K562 (cell line): ENCODE measurements around the gene BCHE. TPM values are rescaled to one million over a fixed set of nuclear protein-coding genes. Genes with fewer than 3 reads are reported as not detected.

ENCODE experiments used
- ATAC-seq: fragments of 200-7000 bp; cut with Tn5 transposase; 3 replicates; pipeline ENCODE4 v1.9.1; 2020; ENCODE audit warnings: moderate library complexity
- BruUV-seq: library from RNA; stranded (reverse); fragments of 400-500 nt; replicated peaks from 2 replicates; lab custom pipeline; 2021; lab: Mats Ljungman, UMichigan
- CTCF ChIA-PET: fragments of 300-600 bp; formaldehyde crosslinking; extraction: SDS; loops from one replicate; lab custom pipeline; 2021; ENCODE audit warnings: low intra/inter-chr PET ratio; lab: Yijun Ruan, JAX
- POLR2A ChIA-PET: fragments of 300-600, 350-650 bp; sonication (Branson Sonifier 250); formaldehyde crosslinking; extraction: SDS; loops from one replicate; lab custom pipeline; 2021; ENCODE audit warnings: antibody characterized with exemption, inconsistent platforms; lab: Yijun Ruan, JAX
- DNase-seq, 4 experiments: peaks; one replicate each; pipeline versions ENCODE4 v3.0.0 to v3.0.0-alpha.2; 2011 to 2018; ENCODE audit warnings: low spot score in 3 of 4, mixed read lengths in 3 of 4; ENCODE audit errors: extremely low read depth in 1 of 4
- FAIRE-seq: peaks from 2 replicates; lab custom pipeline; 2011; peaks lifted over from hg19 to GRCh38; lab: Jason Lieb, UNC
- H2AFZ ChIP-seq: 2 replicates; pipeline ENCODE4 v1.6.0; 2011; ENCODE audit warnings: low read depth, low read length, control low read depth, inconsistent platforms
- H3K27ac ChIP-seq: fragments of 200-600 bp; 3 replicates; pipeline ENCODE4 v1.8.0; 2011; ENCODE audit warnings: low read depth, mild to moderate bottlenecking, control low read depth, inconsistent platforms, low read length, moderate library complexity, mixed read lengths; ENCODE audit errors: extremely low read depth
- H3K27me3 ChIP-seq, 2 experiments: fragments of 300-600 bp in 1 of 2; 2 replicates in 1 of 2; 3 replicates in 1 of 2; pipeline versions ENCODE4 v1.6.0 to v1.8.0; 2011; ENCODE audit warnings: inconsistent platforms in 2 of 2, low read length in 2 of 2, mild to moderate bottlenecking in 1 of 2, mixed read lengths in 1 of 2, moderate library complexity in 1 of 2; ENCODE audit not compliant: control insufficient read depth in 2 of 2, insufficient read depth in 2 of 2
- H3K36me3 ChIP-seq: fragments of 300-600 bp; 3 replicates; pipeline ENCODE4 v1.8.0; 2011; ENCODE audit warnings: mild to moderate bottlenecking, low read length, inconsistent platforms; ENCODE audit not compliant: control insufficient read depth, insufficient read depth
- H3K4me1 ChIP-seq, 2 experiments: fragments of 200-600 bp in 1 of 2; replicated peaks in 1 of 2; 2 replicates in 1 of 2; 3 replicates in 1 of 2; pipeline versions ENCODE4 v1.5.1 to v1.8.0; 2011; ENCODE audit warnings: inconsistent platforms in 2 of 2, low read length in 2 of 2, mild to moderate bottlenecking in 1 of 2, mixed read lengths in 1 of 2, moderate library complexity in 1 of 2; ENCODE audit not compliant: control insufficient read depth in 2 of 2, insufficient read depth in 2 of 2
- H3K4me2 ChIP-seq: 2 replicates; pipeline ENCODE4 v1.6.1; 2011; ENCODE audit warnings: low read length, control low read depth, inconsistent platforms, mixed read lengths; ENCODE audit not compliant: insufficient read depth
- H3K4me3 ChIP-seq: fragments of 200-600 bp; sonication (generic), shearing (Covaris generic); 2 replicates; pipeline ENCODE4 v1.5.1; 2016; ENCODE audit warnings: control low read depth, inconsistent platforms
- H3K79me2 ChIP-seq: fragments of 200-600 bp; 3 replicates; pipeline ENCODE4 v1.8.0; 2011; ENCODE audit warnings: low read length, inconsistent platforms; ENCODE audit not compliant: control insufficient read depth, insufficient read depth
- H3K9ac ChIP-seq, 2 experiments: 2 replicates each; pipeline versions ENCODE4 v1.6.0 to v1.6.1; 2011; ENCODE audit warnings: low read depth in 2 of 2, low read length in 2 of 2, control low read depth in 1 of 2, inconsistent platforms in 1 of 2, mild to moderate bottlenecking in 1 of 2, mixed read lengths in 1 of 2; ENCODE audit not compliant: insufficient read depth in 1 of 2
- H3K9me1 ChIP-seq: one replicate; pipeline ENCODE4 v1.6.0; 2011; ENCODE audit warnings: inconsistent platforms, mild to moderate bottlenecking, low read length, moderate library complexity; ENCODE audit not compliant: control insufficient read depth, insufficient read depth
- H3K9me3 ChIP-seq: replicated peaks from 2 replicates; pipeline ENCODE4 v1.5.1; 2011; ENCODE audit warnings: low read depth, low read length, inconsistent platforms; ENCODE audit not compliant: control insufficient read depth, insufficient read depth
- H4K20me1 ChIP-seq: replicated peaks from 2 replicates; pipeline ENCODE4 v1.6.1; 2011; ENCODE audit warnings: low read length, inconsistent platforms, mixed read lengths; ENCODE audit not compliant: control insufficient read depth, insufficient read depth
- BRD4 ChIP-seq: fragments of 200-600 bp; sonication (generic); IDR thresholded peaks from 2 replicates; pipeline ENCODE4 v1.6.1; 2017; ENCODE audit warnings: inconsistent platforms
- EP400 ChIP-seq: fragments of 450-650 bp; IDR thresholded peaks from 2 replicates; pipeline ENCODE4 v1.6.1; 2017; ENCODE audit warnings: antibody characterized with exemption, mild to moderate bottlenecking, moderate library complexity
- HDAC8 ChIP-seq: fragments of 450-650 bp; IDR thresholded peaks from 2 replicates; pipeline ENCODE4 v1.6.1; 2016; ENCODE audit warnings: mild to moderate bottlenecking, missing genetic modification characterization, moderate library complexity, missing compliant biosample characterization
- MBD2 ChIP-seq: sonication (generic); IDR thresholded peaks from 2 replicates; pipeline ENCODE4 v1.6.1; 2016; ENCODE audit warnings: low read depth, borderline replicate concordance
- MECOM ChIP-seq: fragments of 250-450 bp; sonication (Bioruptor Pico); IDR thresholded peaks from 2 replicates; pipeline ENCODE4 v1.8.0; 2022; ENCODE audit warnings: inconsistent platforms
- POLR2H ChIP-seq: IDR thresholded peaks from 2 replicates; pipeline ENCODE4 v1.6.1; 2016; ENCODE audit warnings: missing genetic modification characterization, low read depth, mild to moderate bottlenecking, control low read depth, missing compliant biosample characterization, moderate library complexity
- PTRF ChIP-seq: fragments of 450-650 bp; IDR thresholded peaks from 2 replicates; pipeline ENCODE4 v1.6.1; 2016; ENCODE audit warnings: mild to moderate bottlenecking, missing genetic modification characterization, missing compliant biosample characterization
- RUNX1 ChIP-seq: sonication (generic); IDR thresholded peaks from 2 replicates; pipeline ENCODE4 v1.6.1; 2016; ENCODE audit warnings: antibody characterized with exemption, low read depth
- SETDB1 ChIP-seq: IDR thresholded peaks from one replicate; pipeline ENCODE4 v1.6.1; 2012; ENCODE audit warnings: low read length, control low read depth, inconsistent platforms
- SOX6 ChIP-seq: fragments of 450-650 bp; IDR thresholded peaks from 2 replicates; pipeline ENCODE4 v1.6.1; 2014; ENCODE audit warnings: mild to moderate bottlenecking
- TBL1XR1 ChIP-seq, 2 experiments: IDR thresholded peaks; 2 replicates each; pipeline ENCODE4 v1.6.1; 2012; ENCODE audit warnings: improper control_type of control experiment in 2 of 2, low read length in 2 of 2, mild to moderate bottlenecking in 1 of 2
- THRA ChIP-seq: fragments of 450-650 bp; IDR thresholded peaks from 2 replicates; pipeline ENCODE4 v1.6.1; 2017; ENCODE audit warnings: mild to moderate bottlenecking, moderate library complexity
- ZC3H11A ChIP-seq: IDR thresholded peaks from 2 replicates; pipeline ENCODE4 v1.6.1; 2012; ENCODE audit warnings: low read depth, low read length, improper control_type of control experiment
- ZNF282 ChIP-seq: sonication (generic); formaldehyde crosslinking; IDR thresholded peaks from 2 replicates; pipeline ENCODE4 v1.8.1; 2023; ENCODE audit warnings: missing genetic modification reagents
- ZNF77 ChIP-seq: fragments of 250-450 bp; sonication (Bioruptor Pico); IDR thresholded peaks from 2 replicates; pipeline ENCODE4 v1.5.0; 2020
- WGBS: fragments of 100-300 bp; shearing (Covaris generic); methylation state at CpG from one replicate; pipeline ENCODE4 v1.1.6; 2016; ENCODE audit warnings: low coverage, mixed read lengths; ENCODE audit not compliant: insufficient coverage; ENCODE audit errors: missing lambda C conversion rate; 5-methylcytosine and 5-hydroxymethylcytosine counted together
- in situ Hi-C: fragments of 300-500 bp; cut with MboI; formaldehyde crosslinking; loops from 4 replicates; pipeline ENCODE4 v1.15.0; 2018; ENCODE audit warnings: inconsistent platforms, mixed read lengths
- intact Hi-C: fragments of 100-400 bp; cut with micrococcal nuclease; formaldehyde crosslinking; loops from 2 replicates; pipeline ENCODE4 v1.14.2; 2022
- polyA plus RNA-seq, 8 experiments: library from polyadenylated mRNA; depleted of rRNA in 4 of 8; stranded (reverse) in 5 of 8; unstranded in 3 of 8; fragments of >200 nt; fragmentation: Nextera tagmentation in 2 of 8; fragmentation: Illumina TruSeq in 1 of 8; extraction: Ambion mirVana in 2 of 8; extraction: Trizol in 1 of 8; gene quantifications; 2 replicates each; pipeline versions ENCODE4 v1.2.1 to v1.2.3, GENCODE V29; 2011 to 2014; ENCODE audit warnings: inconsistent platforms in 1 of 8, missing spikeins in 1 of 8
- total RNA-seq, 7 experiments: library from RNA; depleted of rRNA in 6 of 7; stranded (reverse); fragments of >200 nt in 6 of 7; fragmentation: Illumina TruSeq in 2 of 7; extraction: Trizol in 2 of 7; gene quantifications; 2 replicates each; pipeline versions ENCODE4 v1.2.1 to v1.2.3, GENCODE V29; 2011 to 2021; ENCODE audit warnings: low replicate concordance in 1 of 7
- TF ChIP-seq, protein P1 (sequence below): sonication (generic); formaldehyde crosslinking; IDR thresholded peaks from 2 replicates; pipeline ENCODE4 v1.8.1; 2023; ENCODE audit warnings: mild to moderate bottlenecking, missing genetic modification reagents
- TF ChIP-seq, protein P2 (sequence below): IDR thresholded peaks from 2 replicates; pipeline ENCODE4 v1.6.1; 2011; ENCODE audit warnings: borderline replicate concordance, low read depth, mild to moderate bottlenecking, moderate library complexity, low read length; ENCODE audit not compliant: insufficient read depth, poor library complexity, severe bottlenecking
- TF ChIP-seq, protein P3 (sequence below): sonication (generic); formaldehyde crosslinking; IDR thresholded peaks from 2 replicates; pipeline ENCODE4 v1.8.0; 2022; ENCODE audit warnings: mild to moderate bottlenecking, missing genetic modification reagents, borderline replicate concordance

Gene BCHE
- total and polyA plus RNA-seq, 9 of the 15 experiments (the other 6 are each of a cell fraction or from before 2014, with no cell fraction given) = 0.09 to 0.24 (median 0.12) TPM; not detected in 2

DNA sequence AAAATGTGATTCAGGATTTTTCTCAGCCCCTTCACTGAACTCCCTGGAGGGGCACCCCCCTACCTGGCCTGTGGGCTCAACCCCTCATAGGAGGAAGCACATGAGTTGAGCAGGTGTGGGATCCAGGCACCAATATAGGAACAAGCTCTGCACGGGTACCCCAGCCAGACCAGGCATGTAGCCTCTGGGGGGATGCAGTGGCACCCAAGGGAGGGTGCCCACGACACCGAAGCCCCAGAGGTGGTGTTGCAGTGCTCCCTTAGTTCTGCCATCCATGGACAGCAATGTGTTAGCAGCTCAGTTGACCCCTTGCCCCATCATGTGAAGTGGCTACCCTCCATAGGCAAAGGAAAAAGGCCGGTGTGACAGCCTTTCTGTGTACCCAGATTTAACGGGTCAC lies 30.9 kb upstream of the BCHE start:
- H3K4me2 ChIP-seq = no peak overlapping the region
- WGBS = 0% methylated on average over 5 of the region's 5 CpGs
- TF ChIP-seq, protein P1, sequence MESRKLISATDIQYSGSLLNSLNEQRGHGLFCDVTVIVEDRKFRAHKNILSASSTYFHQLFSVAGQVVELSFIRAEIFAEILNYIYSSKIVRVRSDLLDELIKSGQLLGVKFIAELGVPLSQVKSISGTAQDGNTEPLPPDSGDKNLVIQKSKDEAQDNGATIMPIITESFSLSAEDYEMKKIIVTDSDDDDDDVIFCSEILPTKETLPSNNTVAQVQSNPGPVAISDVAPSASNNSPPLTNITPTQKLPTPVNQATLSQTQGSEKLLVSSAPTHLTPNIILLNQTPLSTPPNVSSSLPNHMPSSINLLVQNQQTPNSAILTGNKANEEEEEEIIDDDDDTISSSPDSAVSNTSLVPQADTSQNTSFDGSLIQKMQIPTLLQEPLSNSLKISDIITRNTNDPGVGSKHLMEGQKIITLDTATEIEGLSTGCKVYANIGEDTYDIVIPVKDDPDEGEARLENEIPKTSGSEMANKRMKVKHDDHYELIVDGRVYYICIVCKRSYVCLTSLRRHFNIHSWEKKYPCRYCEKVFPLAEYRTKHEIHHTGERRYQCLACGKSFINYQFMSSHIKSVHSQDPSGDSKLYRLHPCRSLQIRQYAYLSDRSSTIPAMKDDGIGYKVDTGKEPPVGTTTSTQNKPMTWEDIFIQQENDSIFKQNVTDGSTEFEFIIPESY (CRISPR knock-in tag) = no peak
- TF ChIP-seq POLR2H (tag) (no peak), ZC3H11A (no peak), HDAC8 (tag) (no peak), THRA (no peak), ZNF282 (CRISPR knock-in tag) (no peak), TBL1XR1 (IDR thresholded peaks at IDR 0.05; ENCODE audit: low read length in 2 of 2) (no peak), ZNF77 (CRISPR knock-in tag) (no peak), EP400 (no peak), MECOM (no peak), PTRF (no peak), RUNX1 (no peak), BRD4 (no peak), SETDB1 (no peak), MBD2 (no peak), SOX6 (no peak)
- TF ChIP-seq, protein P2, sequence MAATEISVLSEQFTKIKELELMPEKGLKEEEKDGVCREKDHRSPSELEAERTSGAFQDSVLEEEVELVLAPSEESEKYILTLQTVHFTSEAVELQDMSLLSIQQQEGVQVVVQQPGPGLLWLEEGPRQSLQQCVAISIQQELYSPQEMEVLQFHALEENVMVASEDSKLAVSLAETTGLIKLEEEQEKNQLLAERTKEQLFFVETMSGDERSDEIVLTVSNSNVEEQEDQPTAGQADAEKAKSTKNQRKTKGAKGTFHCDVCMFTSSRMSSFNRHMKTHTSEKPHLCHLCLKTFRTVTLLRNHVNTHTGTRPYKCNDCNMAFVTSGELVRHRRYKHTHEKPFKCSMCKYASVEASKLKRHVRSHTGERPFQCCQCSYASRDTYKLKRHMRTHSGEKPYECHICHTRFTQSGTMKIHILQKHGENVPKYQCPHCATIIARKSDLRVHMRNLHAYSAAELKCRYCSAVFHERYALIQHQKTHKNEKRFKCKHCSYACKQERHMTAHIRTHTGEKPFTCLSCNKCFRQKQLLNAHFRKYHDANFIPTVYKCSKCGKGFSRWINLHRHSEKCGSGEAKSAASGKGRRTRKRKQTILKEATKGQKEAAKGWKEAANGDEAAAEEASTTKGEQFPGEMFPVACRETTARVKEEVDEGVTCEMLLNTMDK = no peak
- TF ChIP-seq, protein P3, sequence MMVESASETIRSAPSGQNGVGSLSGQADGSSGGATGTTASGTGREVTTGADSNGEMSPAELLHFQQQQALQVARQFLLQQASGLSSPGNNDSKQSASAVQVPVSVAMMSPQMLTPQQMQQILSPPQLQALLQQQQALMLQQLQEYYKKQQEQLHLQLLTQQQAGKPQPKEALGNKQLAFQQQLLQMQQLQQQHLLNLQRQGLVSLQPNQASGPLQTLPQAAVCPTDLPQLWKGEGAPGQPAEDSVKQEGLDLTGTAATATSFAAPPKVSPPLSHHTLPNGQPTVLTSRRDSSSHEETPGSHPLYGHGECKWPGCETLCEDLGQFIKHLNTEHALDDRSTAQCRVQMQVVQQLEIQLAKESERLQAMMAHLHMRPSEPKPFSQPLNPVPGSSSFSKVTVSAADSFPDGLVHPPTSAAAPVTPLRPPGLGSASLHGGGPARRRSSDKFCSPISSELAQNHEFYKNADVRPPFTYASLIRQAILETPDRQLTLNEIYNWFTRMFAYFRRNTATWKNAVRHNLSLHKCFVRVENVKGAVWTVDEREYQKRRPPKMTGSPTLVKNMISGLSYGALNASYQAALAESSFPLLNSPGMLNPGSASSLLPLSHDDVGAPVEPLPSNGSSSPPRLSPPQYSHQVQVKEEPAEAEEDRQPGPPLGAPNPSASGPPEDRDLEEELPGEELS (CRISPR knock-in tag) = no peak
- TF ChIP-seq, all 486 proteins: peak for 0
- H2AFZ ChIP-seq = no peak overlapping the region
- POLR2A ChIA-PET = interaction anchor here (1.1 kb wide), 1 partner anchor 11 kb away, joined by 3 read pairs; no protein-coding TSS in a partner anchor
- H3K27ac ChIP-seq = no peak overlapping the region
- H3K36me3 ChIP-seq = no peaks in the 10 kb centered on the region
- no peak for DNase-seq
- BruUV-seq = no TSS peak
- H3K9me1 ChIP-seq = no peaks in the 10 kb centered on the region
- H4K20me1 ChIP-seq = no peaks in the 10 kb centered on the region
- CTCF ChIA-PET = no interaction called here
- H3K9me3 ChIP-seq = no peaks in the 10 kb centered on the region
- in situ Hi-C loops (no loop called here), intact Hi-C loops (no loop called here)
- no peak for ATAC-seq
- no peaks in the 10 kb centered on the region for H3K27me3 ChIP-seq
- FAIRE-seq = no peak
- no peaks in the 10 kb centered on the region for H3K79me2 ChIP-seq
- no peak overlapping the region for H3K4me3 ChIP-seq
- no peaks in the 10 kb centered on the region for H3K4me1 ChIP-seq
- no peak overlapping the region for H3K9ac ChIP-seq
